HUES64 (cell line): Measurements from ENCODE around the gene ZDHHC16. TPM values are rescaled to one million over a fixed set of nuclear protein-coding genes. Genes with fewer than 3 reads are reported as not detected.
A peak's percentile ranks its signal among the peaks of the same experiment; 100 is the strongest.
"Not testable (repeated sequence)": the region's sequence is repeated elsewhere in the genome, so short reads cannot be mapped to it uniquely, and the experiment has no call there.

ENCODE experiments used
- H3K27ac ChIP-seq: 2 replicates; pipeline ENCODE4 v1.7.0; 2013; ENCODE audit warnings: low read depth, low read length, inconsistent platforms
- H3K27me3 ChIP-seq: 2 replicates; pipeline ENCODE4 v1.6.1; 2013; ENCODE audit warnings: mild to moderate bottlenecking, low read length; ENCODE audit not compliant: insufficient read depth
- H3K36me3 ChIP-seq: 2 replicates; pipeline ENCODE4 v1.6.1; 2013; ENCODE audit warnings: mild to moderate bottlenecking, low read length; ENCODE audit not compliant: insufficient read depth
- H3K4me1 ChIP-seq: 2 replicates; pipeline ENCODE4 v1.6.1; 2013; ENCODE audit warnings: mild to moderate bottlenecking, low read length, moderate library complexity; ENCODE audit not compliant: insufficient read depth
- H3K4me3 ChIP-seq: 2 replicates; pipeline ENCODE4 v1.5.1; 2013; ENCODE audit warnings: mild to moderate bottlenecking, low read length, moderate library complexity
- H3K9ac ChIP-seq: 2 replicates; pipeline ENCODE4 v1.6.1; 2013; ENCODE audit warnings: mild to moderate bottlenecking, low read depth, low read length
- H3K9me3 ChIP-seq: 2 replicates; pipeline ENCODE4 v1.6.1; 2013; ENCODE audit warnings: low read depth, low read length; ENCODE audit not compliant: insufficient read depth
- WGBS: fragments of 150-250, 120-280 bp; methylation state at CpG from one replicate; pipeline ENCODE4 v1.1.7; 2013; ENCODE audit warnings: missing lambda C conversion rate; 5-methylcytosine and 5-hydroxymethylcytosine counted together
- polyA plus RNA-seq, 2 experiments: library from polyadenylated mRNA; stranded (reverse); fragments of 50-300 nt; gene quantifications; one replicate each; pipeline ENCODE4 v1.2.3, GENCODE V29; 2013

ZDHHC16 gene
- polyA plus RNA-seq (2013, experiment 1 of 2), result 50.6 TPM
- 43.2 TPM for polyA plus RNA-seq (2013, experiment 2 of 2)

DNA sequence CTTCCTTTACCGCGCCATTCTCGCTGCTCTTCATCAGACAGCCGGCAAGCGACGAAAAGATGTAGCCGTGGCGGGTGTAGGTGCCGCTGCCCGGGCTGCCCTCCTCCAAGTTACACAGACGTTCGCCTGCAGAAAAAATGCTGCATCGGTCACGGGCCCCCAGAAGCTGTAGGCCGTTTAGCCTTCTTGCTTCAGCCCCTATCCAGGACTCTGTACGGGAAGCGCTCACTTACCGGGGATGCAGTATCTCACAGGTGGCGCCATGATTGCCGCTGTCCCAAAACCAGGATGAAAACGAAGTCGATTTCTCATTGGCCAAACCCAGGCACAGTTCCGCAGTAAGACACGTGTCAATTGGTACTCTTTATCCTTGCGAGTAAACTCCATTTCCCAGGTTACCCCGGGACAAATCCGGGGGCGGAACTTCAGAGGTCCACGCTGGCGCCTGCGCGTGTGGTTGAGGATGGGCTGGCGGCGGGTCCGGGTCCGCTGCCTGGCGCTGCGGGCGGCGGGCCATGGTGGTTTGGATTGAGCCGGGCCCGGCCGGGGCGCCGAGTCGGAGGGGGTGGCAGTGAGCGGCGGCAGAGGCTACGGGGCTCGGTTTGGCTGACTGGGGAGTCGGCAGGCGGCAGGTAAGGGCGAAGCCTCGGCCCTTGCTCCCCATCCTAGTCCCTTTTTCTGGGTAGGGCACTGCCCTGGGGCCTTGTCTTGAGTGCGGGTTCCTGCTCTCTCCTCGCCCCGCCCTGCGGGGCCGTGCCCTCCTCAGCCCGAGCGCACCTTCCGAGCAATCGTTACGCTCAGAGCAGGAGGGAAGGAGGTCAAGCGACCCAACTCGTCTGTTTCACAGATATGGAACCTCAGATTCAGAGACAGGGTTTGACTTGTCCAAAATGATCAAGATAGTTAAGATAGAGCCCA is at the start of gene ZDHHC16, which contains the start of gene EXOSC1:
ZDHHC16 (plus strand) TSS at position 454 of the 918 bp plus-strand sequence. CDS start 5,501 bp downstream, outside the sequence.
EXOSC1 (minus strand) TSS at position 285 of the 918 bp plus-strand sequence; CDS start at position 264, 21 bp downstream.
- H3K4me3 ChIP-seq, result peak within 1 kb of the TSS; percentile 96
- peak within 1 kb of the TSS; percentile 88 for H3K9ac ChIP-seq
- peaks cover 29% of the 10 kb centered on the region for H3K36me3 ChIP-seq
- peak within 1 kb of the TSS; percentile 70 for H3K27ac ChIP-seq
- WGBS, result under 1% methylated on average over 66 of the region's 66 CpGs
- H3K9me3 ChIP-seq, result no peaks in the 10 kb centered on the region
- peaks cover 5% of the 10 kb centered on the region for H3K4me1 ChIP-seq
- H3K27me3 ChIP-seq, result no peaks in the 10 kb centered on the region

DNA sequence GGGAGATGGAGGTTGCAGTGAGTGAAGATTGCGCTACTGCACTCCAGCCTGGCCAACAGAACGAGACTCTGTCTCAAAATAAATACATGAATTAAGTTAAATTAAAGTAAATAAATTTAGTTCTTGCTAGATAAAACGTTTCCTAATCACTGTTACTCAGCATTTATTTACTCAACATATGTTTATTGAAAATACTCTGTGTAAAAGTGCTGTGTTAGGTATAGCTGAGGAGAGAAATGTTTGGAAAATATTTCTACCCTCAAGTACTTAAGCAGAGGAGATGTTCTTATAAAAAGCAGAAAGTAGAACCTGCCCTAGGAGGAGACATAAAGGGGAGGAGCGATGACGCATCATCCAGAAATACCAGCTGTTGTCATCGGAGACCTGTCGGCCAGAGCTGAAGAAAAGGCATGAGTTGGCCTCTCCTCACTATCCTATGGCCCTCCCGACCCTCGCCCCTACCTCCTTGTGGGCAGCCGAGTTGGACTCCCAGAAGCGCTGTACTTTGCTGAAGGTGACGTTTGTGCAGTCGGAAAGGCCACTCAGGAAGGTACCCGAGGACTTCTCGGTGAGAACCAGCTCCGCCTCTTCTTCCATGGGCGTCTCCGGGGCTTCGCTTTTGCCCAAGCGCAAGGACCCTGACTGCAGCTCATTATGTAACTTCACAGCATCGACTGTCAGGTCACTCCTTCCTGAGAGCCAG is 46.0 kb upstream of the ZDHHC16 start:
- peak overlapping the region; percentile 57; the same call in 1 of the 2 replicates for H3K9ac ChIP-seq
- H3K4me1 ChIP-seq, result peaks cover 2% of the 10 kb centered on the region; the same call in 1 of the 2 replicates
- peak overlapping the region; percentile 77 for H3K4me3 ChIP-seq
- H3K27me3 ChIP-seq, result no peaks in the 10 kb centered on the region
- H3K27ac ChIP-seq, result no peak overlapping the region
- WGBS, result 31% methylated on average over 18 of the region's 21 CpGs
- H3K36me3 ChIP-seq, result peaks cover 35% of the 10 kb centered on the region
- no peaks in the 10 kb centered on the region for H3K9me3 ChIP-seq

DNA sequence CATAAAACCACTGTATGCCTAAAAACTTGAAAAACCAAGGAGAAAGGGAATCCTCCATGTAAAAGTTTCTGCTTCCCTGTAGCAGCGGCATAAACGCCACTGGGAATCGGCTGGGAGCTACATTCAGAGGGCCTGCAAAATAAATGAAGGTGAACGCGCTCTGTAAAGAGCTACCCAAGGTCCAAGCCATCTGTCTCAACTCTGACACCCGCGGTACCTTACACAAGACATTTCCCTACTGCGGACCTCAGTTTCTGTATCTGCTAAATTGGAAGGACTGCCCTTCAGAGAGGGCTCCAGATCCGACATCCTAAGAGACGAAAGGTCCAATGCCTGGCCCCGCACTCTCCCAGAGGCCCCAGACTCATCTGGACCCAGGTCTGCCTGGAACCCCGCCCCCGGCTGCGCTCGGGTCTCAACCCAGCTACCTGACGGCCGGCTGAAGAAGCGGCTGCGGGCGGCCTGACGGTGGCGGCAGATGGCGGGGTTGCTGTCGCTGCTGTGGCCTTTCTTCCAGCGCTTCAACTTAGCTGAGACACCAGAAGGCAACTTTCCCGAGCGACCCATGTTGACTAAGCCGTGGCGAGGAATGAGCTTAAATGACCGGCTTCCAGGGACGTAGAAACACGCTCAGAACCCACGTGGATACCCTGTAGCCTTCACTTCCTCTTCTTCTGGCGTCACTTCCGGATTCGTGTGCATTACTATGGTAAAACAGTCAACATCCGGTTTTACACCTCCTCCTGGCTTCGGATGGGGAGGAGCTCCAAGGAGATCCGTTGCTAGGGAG is 45.1 kb upstream of the ZDHHC16 start, which contains the start of gene RRP12:
RRP12 (minus strand) TSS at position 676 of the 790 bp plus-strand sequence; CDS start at position 567, 109 bp downstream.
- peaks cover 2% of the 10 kb centered on the region; the same call in 1 of the 2 replicates for H3K4me1 ChIP-seq
- peak within 1 kb of the TSS; percentile 57 for H3K9ac ChIP-seq
- peak within 1 kb of the TSS; percentile 63; the same call in 1 of the 2 replicates for H3K27ac ChIP-seq
- H3K27me3 ChIP-seq, result no peaks in the 10 kb centered on the region
- WGBS, result under 1% methylated on average over 39 of the region's 39 CpGs
- H3K9me3 ChIP-seq, result no peaks in the 10 kb centered on the region
- H3K36me3 ChIP-seq, result peaks cover 27% of the 10 kb centered on the region
- H3K4me3 ChIP-seq, result peak within 1 kb of the TSS; percentile 77

DNA sequence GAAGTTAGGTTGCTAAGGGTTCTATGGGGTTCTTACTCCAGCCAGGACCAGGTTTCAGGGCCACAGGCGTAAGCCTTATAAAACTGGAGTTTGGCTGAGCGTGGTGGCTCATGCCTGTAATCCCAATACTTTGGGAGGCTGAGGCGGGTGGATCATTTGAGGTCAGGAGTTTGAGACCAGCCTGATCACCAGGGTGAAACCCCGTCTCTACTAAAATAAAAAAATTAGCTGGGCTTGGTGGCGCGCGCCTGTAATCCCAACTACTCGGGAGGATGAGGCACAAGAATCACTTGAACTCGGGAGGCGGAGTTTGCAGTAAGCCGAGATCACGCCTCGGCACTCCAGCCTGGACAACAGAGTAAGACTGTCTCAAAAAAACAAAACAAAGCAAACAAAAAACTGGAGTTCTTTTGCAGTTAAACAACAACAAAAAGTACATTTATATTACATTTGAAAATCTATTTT is 44.5 kb upstream of the ZDHHC16 start:
- no peak overlapping the region for H3K9ac ChIP-seq
- H3K9me3 ChIP-seq, result no peaks in the 10 kb centered on the region
- peaks cover 21% of the 10 kb centered on the region for H3K36me3 ChIP-seq
- WGBS, result 81% methylated on average over 13 of the region's 13 CpGs
- H3K27ac ChIP-seq, result peak overlapping the region; percentile 8; the same call in 1 of the 2 replicates
- no peaks in the 10 kb centered on the region for H3K27me3 ChIP-seq
- peaks cover 2% of the 10 kb centered on the region; the same call in 1 of the 2 replicates for H3K4me1 ChIP-seq
- H3K4me3 ChIP-seq, result peak overlapping the region; percentile 77

DNA sequence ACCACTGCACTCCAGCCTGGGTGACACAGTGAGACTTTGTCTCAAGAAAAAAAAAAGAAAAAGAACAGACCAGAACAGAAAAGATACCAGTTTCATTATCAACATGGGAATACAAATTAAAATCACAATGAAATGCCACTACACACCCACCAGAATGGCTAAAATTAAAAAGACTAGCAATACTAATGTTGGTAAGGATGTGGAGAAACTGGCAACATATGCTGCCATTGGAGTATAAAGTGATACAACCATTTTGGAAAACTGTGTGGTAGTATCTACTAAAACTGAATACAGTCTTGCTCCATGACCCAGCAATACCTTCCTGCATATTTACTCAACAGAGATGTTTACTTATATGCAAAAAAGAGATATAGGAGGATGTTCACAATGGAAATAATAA is 41.9 kb upstream of the ZDHHC16 start:
- Histone ChIP-seq H3K9me3 (no peaks in the 10 kb centered on the region), H3K9ac (no peak overlapping the region), H3K27ac (no peak overlapping the region), H3K36me3 (0 out of 2 replicates have a peak, but pooled peaks cover 5% of the 10 kb centered on the region), H3K4me3 (no peak overlapping the region), H3K27me3 (no peaks in the 10 kb centered on the region), H3K4me1 (peaks cover 2% of the 10 kb centered on the region; the same call in 1 of the 2 replicates)

DNA sequence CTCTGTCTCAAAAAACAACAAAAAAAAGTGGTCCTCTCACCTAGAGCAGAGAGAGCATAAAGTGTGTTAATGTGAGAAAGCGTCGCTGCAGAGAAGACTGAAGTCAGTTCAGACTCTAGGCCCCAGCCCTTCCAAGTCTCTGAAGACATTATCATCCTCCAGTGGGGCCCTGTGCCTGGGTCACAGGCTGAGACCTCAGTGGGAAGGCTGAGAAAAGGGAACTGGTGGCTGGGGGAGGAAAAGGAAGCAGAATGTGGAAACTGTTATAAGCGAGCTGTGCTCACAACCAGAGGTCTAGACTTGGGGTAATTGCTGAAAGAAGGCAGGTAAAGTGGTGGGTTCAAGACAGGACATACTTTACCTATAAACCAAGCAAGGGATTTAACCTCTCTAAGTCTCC is 39.9 kb upstream of the ZDHHC16 start:
- Histone ChIP-seq H3K4me3 (no peak overlapping the region), H3K27me3 (no peaks in the 10 kb centered on the region), H3K36me3 (no peaks in the 10 kb centered on the region), H3K9me3 (no peaks in the 10 kb centered on the region), H3K4me1 (peaks cover 2% of the 10 kb centered on the region; the same call in 1 of the 2 replicates), H3K9ac (no peak overlapping the region), H3K27ac (no peak overlapping the region)
- 99% methylated on average over 3 of the region's 3 CpGs for WGBS

DNA sequence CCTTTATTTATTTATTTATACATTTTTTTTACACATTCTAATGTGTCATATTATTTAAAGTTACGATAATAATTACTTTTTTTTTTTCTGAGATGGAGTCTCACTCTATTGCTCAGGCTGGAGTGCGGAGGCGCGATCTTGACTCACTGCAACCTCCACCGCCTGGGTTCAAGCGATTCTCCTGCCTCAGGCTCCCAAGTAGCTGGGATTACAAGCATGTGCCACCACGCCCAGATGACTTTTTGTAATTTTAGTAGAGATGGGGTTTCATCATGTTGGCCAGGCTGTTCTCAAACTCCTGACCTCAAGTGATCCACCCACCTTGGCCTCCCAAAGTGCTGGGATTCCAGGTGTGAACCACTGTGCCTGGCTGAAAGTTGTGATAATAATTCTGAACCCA is 39.5 kb upstream of the ZDHHC16 start:
- H3K4me1 ChIP-seq, H3K27me3 ChIP-seq, H3K9ac ChIP-seq, H3K36me3 ChIP-seq, H3K27ac ChIP-seq, H3K9me3 ChIP-seq, H3K4me3 ChIP-seq: not testable (repeated sequence)
- WGBS, result 96% methylated on average over 6 of the region's 7 CpGs

DNA sequence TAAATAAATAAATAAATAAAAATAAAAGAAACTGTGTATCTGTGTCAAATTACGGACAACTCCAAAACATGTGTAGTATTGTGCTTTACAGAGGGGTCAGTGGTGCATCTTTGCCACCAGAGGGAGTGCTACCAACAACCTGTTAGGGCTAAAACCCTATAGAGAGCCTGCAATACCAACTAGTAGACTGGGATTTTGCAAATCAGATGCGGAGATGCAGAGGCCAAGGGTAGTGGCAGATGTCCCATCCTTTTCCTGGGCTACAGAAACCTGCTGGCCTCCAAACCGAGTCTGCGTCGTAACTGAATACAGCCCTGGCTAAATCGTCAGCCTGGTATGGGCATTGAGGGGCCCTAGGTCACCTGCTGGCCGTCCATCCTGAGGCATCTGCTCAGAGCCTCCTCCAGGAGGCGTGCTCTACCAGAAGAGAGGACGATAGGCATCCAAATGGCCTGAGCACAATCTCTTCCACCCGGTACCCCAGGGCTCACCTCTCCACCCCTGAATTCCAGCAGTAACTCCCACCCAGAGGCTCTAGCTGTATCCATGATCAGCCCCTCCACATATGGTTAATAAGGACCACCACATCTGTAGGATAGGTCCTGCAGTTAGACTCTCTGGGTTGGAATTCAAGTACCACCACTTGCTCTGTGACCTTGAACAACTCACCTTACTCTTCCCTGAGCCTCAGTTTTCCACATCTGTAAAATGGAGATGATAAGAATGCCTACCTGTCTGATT is 38.6 kb upstream of the ZDHHC16 start:
- Histone ChIP-seq H3K4me1 (no peaks in the 10 kb centered on the region), H3K9me3 (no peaks in the 10 kb centered on the region), H3K36me3 (no peaks in the 10 kb centered on the region), H3K4me3 (peak overlapping the region; percentile 50), H3K9ac (0 out of 2 replicates have a peak overlapping the region, but pooled peaks have one; percentile 33), H3K27ac (peak overlapping the region; percentile 3; the same call in 1 of the 2 replicates), H3K27me3 (no peaks in the 10 kb centered on the region)
- 7% methylated on average over 10 of the region's 10 CpGs for WGBS

DNA sequence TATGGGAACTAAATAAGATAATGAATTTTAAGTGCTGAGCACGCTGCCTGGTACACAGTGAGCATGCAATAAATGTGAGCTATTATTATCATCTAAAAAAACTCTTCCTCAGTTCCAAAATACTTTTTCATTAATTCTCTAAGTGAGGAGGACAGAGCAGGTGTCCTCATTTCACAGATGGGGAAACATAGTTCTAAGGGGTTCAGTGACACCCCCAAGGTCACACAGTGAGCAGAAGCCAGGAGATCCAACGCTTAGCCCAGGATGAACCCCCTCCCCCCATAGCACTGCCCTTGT is 38.1 kb upstream of the ZDHHC16 start:
- Histone ChIP-seq H3K4me1 (no peaks in the 10 kb centered on the region), H3K27ac (no peak overlapping the region), H3K4me3 (no peak overlapping the region), H3K9ac (no peak overlapping the region), H3K27me3 (no peaks in the 10 kb centered on the region), H3K9me3 (no peaks in the 10 kb centered on the region), H3K36me3 (no peaks in the 10 kb centered on the region)
- 98% methylated on average over 2 of the region's 2 CpGs for WGBS

DNA sequence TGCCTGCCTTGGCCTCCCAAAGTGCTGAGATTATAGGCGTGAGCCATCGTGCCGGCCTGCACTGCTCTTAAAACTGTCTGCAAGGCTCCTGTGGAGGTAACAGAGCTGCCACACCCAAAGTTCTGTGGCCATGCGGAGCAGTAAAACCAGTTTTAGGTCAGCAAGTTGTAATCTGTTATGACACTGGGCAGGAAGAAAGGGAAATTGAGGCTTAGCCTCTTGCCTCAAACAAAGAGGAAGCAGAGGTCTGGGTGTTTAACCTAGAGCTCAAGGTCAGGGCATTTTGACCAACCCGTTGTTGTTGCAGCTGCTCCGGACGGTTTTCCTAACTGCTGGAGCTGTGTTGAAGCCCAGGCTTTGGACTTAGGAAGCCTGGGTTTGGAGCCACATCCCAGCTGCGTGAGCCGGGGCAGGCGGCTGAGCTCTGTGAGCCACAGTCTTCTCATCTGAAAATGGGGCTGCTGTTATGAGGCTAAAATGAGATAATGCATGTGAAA is 37.4 kb upstream of the ZDHHC16 start:
- Histone ChIP-seq H3K27me3 (no peaks in the 10 kb centered on the region), H3K4me1 (peaks cover under 1% of the 10 kb centered on the region; the same call in 1 of the 2 replicates), H3K27ac (no peak overlapping the region), H3K9ac (no peak overlapping the region), H3K4me3 (no peak overlapping the region), H3K36me3 (no peaks in the 10 kb centered on the region), H3K9me3 (no peaks in the 10 kb centered on the region)
- WGBS, result 89% methylated on average over 10 of the region's 10 CpGs
